GM21381 (cell line): ENCODE results near the gene ACKR4.
"Not testable (repeated sequence)": the region's sequence is repeated elsewhere in the genome, so short reads cannot be mapped to it uniquely, and the experiment has no call there.

Experiments
- ATAC-seq: cut with Tn5 transposase; IDR thresholded peaks from one replicate; pipeline ENCODE4 v1.9.1; 2021; ENCODE audit warnings: mild to moderate bottlenecking, moderate library complexity; ENCODE audit not compliant: unreplicated experiment

Gene ACKR4

DNA sequence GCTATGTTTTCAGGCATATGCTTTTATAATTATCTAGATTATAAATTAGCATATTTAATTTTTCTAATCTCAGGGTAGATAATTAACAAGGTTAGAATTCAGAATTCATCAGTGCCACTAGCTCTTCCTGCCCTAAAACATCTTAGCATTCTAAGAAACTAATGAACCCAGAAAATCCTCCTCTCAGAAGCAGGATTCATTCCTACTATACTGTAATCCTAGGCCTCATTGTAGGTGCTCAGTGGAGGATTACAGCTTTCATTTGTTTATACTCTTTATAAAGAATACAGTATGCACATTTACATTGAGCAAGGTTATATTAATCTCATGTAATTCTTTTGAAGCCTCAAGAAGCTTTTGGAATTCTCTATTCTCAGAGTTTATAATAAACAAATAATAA lies 41.6 kb downstream of the ACKR4 start:
- ATAC-seq: no peak

DNA sequence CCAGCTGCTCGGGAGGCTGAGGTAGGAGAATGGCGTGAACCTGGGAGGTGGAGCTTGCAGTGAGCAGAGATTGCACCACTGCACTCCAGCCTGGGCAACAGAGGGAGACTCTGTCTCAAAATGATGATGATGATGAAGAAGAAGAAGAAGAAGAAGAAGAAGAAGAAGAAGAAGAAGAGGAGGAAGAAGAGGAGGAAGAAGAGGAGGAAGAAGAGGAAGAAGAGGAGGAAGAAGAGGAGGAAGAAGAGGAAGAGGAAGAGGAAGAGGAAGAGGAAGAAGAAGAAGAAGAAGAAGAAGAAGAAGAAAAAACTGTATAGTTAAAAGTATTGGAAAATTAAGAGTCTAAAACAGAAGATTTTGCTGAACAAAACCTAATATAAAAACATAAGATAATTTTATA lies 44.4 kb downstream of the ACKR4 start:
- not testable (repeated sequence) for ATAC-seq

DNA sequence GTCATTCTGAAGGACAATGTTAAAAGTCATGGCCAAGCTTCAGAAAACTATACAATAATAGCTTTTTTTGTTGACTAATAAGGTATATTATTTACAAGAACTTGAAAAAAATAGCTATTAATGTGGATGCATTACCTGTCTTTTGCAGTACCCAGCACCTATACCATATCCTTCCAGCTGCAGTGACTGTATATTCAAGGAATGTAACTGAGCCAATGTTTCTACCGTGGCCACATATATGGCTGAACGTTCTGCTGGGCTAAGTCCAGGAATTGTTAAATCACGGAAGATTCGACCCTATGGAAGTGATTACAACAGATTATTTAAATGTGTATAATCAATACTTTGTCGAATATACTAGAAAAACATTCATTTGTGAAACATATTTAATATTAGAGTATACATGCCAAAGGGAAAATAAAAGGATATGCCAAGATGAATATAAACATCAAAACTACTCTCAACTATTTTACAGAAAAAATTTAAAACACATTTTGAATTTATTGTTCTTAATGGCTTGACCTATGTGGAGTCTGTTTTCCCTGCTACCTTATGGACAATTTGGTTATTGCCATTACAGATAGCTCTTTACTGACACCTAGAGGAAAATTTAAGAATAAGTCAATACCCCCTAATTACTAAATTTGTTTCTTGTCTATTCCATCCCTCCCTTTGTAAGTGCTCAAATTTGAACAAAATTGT lies 44.9 kb downstream of the ACKR4 start:
- ATAC-seq: no peak

DNA sequence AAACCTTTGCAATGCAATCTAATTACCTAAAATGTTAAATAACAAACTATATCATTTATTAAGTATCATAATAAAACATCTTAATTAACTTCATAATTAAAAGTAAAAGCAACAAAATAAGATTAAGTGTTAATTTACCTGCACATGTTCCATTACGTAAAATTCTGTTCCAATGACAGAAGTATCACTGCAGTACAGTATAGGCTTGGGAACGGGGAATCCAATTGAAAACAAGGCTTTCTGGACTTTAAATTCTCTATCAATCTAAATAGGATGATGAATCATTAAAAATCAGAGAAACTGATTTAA lies 45.4 kb downstream of the ACKR4 start:
- ATAC-seq: no peak

DNA sequence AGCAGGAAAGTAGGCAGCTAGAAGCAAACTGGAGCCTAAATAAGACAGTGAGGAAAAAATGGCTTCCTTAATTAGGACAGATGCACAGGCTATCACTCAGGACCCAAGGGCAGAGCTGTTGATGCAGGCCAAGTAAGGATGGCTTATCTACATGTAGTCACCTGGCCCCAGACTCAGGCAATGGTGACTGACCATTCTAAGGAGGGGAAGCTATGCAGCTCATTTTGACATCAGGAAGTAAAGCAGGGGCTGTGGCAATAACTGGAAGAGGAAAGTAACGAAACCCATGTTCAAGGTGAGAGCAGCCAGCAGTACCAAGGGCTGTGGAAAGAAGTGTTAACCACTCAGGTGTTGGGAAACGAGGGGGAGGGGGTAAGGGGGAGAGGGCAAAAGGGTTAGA lies 46.3 kb downstream of the ACKR4 start:
- no peak for ATAC-seq

DNA sequence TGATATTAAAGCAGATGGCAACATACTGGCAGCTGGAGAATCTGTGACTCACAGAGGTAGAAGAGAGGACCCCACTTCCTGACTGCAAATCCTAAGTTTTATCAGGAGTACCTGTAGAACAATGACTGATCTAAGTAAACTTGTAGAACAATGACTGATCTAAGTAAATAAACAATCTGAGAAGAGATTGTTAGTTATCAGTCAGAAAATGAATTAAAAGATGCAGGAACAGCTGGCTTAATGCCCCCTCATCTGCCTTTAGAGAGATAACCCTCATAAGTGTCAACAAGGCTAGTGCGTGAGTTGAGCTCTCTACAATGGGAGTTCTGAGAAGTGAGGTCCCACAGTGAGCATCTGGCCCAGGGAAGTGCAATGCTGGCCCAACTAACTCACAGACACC lies 48.0 kb downstream of the ACKR4 start:
- ATAC-seq: no peak

DNA sequence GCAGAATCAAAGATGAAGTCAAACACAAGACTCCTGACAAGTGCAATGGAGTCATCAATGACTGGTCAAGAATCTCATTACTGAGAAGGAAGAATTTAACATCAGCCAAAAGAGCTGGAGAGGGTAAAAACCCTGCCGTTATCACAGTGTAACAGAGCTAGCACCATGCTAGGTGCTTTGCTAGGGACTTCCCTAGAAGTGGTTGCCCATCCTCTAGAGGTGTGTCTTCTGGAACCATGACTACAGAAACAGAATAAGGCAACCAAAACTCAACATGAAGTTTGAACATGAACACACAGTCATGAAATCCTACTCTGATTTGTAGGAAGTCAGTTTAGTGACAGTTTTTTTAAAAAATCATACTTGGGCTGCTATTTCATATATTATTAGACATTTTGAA lies 53.1 kb downstream of the ACKR4 start:
- ATAC-seq: no peak
